WTC11 (cell line): Measurements from ENCODE around the gene INAFM2. TPM values are rescaled to one million over a fixed set of nuclear protein-coding genes. Genes with fewer than 3 reads are reported as not detected.

Experiments
- ATAC-seq: fragments of 200-7000 bp; cut with Tn5 transposase; 2 replicates; pipeline ENCODE4 v1.10.0; 2021; ENCODE audit warnings: mild to moderate bottlenecking, moderate library complexity
- CTCF ChIA-PET: fragments of 300-600 bp; sonication (Branson Sonifier 250); formaldehyde crosslinking; loops from one replicate; lab custom pipeline; 2021; ENCODE audit warnings: antibody characterized with exemption; lab: Charles Lee
- POLR2A ChIA-PET: fragments of 350-600 bp; sonication (Branson Sonifier 250); formaldehyde crosslinking; loops from one replicate; lab custom pipeline; 2021; ENCODE audit warnings: antibody characterized with exemption; lab: Charles Lee
- DNase-seq: peaks from one replicate; pipeline ENCODE4 v3.0.0; 2021; ENCODE audit warnings: low spot score
- H3K27ac Mint-ChIP-seq: 2 replicates; pipeline ENCODE4 v1.8.0; 2021; ENCODE audit warnings: mixed read lengths
- H3K27me3 Mint-ChIP-seq: 2 replicates; pipeline ENCODE4 v1.8.0; 2021; ENCODE audit warnings: low read depth, mild to moderate bottlenecking, moderate library complexity, mixed read lengths
- H3K36me3 Mint-ChIP-seq: 2 replicates; pipeline ENCODE4 v1.8.0; 2021; ENCODE audit warnings: mixed read lengths
- H3K4me1 Mint-ChIP-seq: 2 replicates; pipeline ENCODE4 v1.8.0; 2022; ENCODE audit warnings: mixed read lengths
- H3K4me3 Mint-ChIP-seq: 2 replicates; pipeline ENCODE4 v1.8.0; 2021; ENCODE audit warnings: mild to moderate bottlenecking, moderate library complexity, mixed read lengths
- H3K9me3 Mint-ChIP-seq: 2 replicates; pipeline ENCODE4 v1.8.0; 2021; ENCODE audit warnings: mixed read lengths
- ATF3 ChIP-seq: sonication (generic); formaldehyde crosslinking; conservative IDR thresholded peaks from 2 replicates; pipeline ENCODE4 v1.8.1; 2022; ENCODE audit warnings: mild to moderate bottlenecking, missing genetic modification reagents
- ATF6 ChIP-seq: sonication (generic); formaldehyde crosslinking; IDR thresholded peaks from 2 replicates; pipeline ENCODE4 v1.8.1; 2023; ENCODE audit warnings: mild to moderate bottlenecking, missing genetic modification reagents
- CBFB ChIP-seq: sonication (generic); formaldehyde crosslinking; IDR thresholded peaks from 2 replicates; pipeline ENCODE4 v1.8.1; 2022; ENCODE audit warnings: mild to moderate bottlenecking, low read depth, missing genetic modification reagents
- CDX4 ChIP-seq: fragments of 250-450 bp; sonication (Bioruptor Pico); IDR thresholded peaks from 2 replicates; pipeline ENCODE4 v1.9.0; 2021; ENCODE audit warnings: moderate library complexity, mild to moderate bottlenecking, inconsistent platforms, borderline replicate concordance
- CTCF ChIP-seq: fragments of 200-600 bp; IDR thresholded peaks from 2 replicates; pipeline ENCODE4 v1.8.0; 2022; ENCODE audit warnings: antibody characterized with exemption
- ELF4 ChIP-seq: sonication (generic); formaldehyde crosslinking; IDR thresholded peaks from 2 replicates; pipeline ENCODE4 v1.8.1; 2022; ENCODE audit warnings: low read depth, mild to moderate bottlenecking, moderate library complexity, missing genetic modification reagents
- FOXP4 ChIP-seq: sonication (generic); formaldehyde crosslinking; IDR thresholded peaks from 2 replicates; pipeline ENCODE4 v1.8.0; 2022; ENCODE audit warnings: mild to moderate bottlenecking, missing genetic modification reagents
- GRHL2 ChIP-seq: fragments of 250-450 bp; sonication (Bioruptor Pico); IDR thresholded peaks from 2 replicates; pipeline ENCODE4 v1.8.0; 2022; ENCODE audit warnings: mild to moderate bottlenecking, moderate library complexity; ENCODE audit not compliant: insufficient replicate concordance, severe bottlenecking
- IRF1 ChIP-seq: sonication (generic); formaldehyde crosslinking; IDR thresholded peaks from 2 replicates; pipeline ENCODE4 v1.8.0; 2023; ENCODE audit warnings: missing genetic modification reagents
- IRF2 ChIP-seq: sonication (generic); formaldehyde crosslinking; IDR thresholded peaks from 2 replicates; pipeline ENCODE4 v1.8.0; 2022; ENCODE audit warnings: low read depth, missing genetic modification reagents, borderline replicate concordance
- JUN ChIP-seq: sonication (generic); formaldehyde crosslinking; IDR thresholded peaks from 2 replicates; pipeline ENCODE4 v1.8.0; 2023; ENCODE audit warnings: mild to moderate bottlenecking, missing genetic modification reagents
- KAT7 ChIP-seq: sonication (generic); formaldehyde crosslinking; IDR thresholded peaks from 2 replicates; pipeline ENCODE4 v1.8.1; 2023; ENCODE audit warnings: missing genetic modification reagents, mild to moderate bottlenecking, borderline replicate concordance
- MLX ChIP-seq: sonication (generic); formaldehyde crosslinking; IDR thresholded peaks from 2 replicates; pipeline ENCODE4 v1.8.1; 2023; ENCODE audit warnings: mild to moderate bottlenecking, missing genetic modification reagents, moderate library complexity
- MXD4 ChIP-seq: fragments of 250-450 bp; sonication (Bioruptor Pico); IDR thresholded peaks from 2 replicates; pipeline ENCODE4 v1.8.0; 2021; ENCODE audit warnings: mild to moderate bottlenecking, moderate library complexity, borderline replicate concordance
- MYBL2 ChIP-seq: sonication (generic); formaldehyde crosslinking; IDR thresholded peaks from 2 replicates; pipeline ENCODE4 v1.8.1; 2023; ENCODE audit warnings: mild to moderate bottlenecking, moderate library complexity, missing genetic modification reagents
- NFATC4 ChIP-seq: fragments of 250-450 bp; sonication (Bioruptor Pico); IDR thresholded peaks from 2 replicates; pipeline ENCODE4 v1.9.0; 2021; ENCODE audit warnings: mild to moderate bottlenecking
- NR3C1 ChIP-seq: sonication (generic); formaldehyde crosslinking; conservative IDR thresholded peaks from 2 replicates; pipeline ENCODE4 v1.8.1; 2023; ENCODE audit warnings: low read depth, mild to moderate bottlenecking, missing genetic modification reagents
- OVOL2 ChIP-seq: fragments of 250-450 bp; sonication (Bioruptor Pico); IDR thresholded peaks from 2 replicates; pipeline ENCODE4 v1.9.0; 2021; ENCODE audit warnings: mild to moderate bottlenecking, borderline replicate concordance
- PREB ChIP-seq: sonication (generic); formaldehyde crosslinking; IDR thresholded peaks from 2 replicates; pipeline ENCODE4 v1.8.1; 2022; ENCODE audit warnings: mild to moderate bottlenecking, missing genetic modification reagents, moderate library complexity, borderline replicate concordance
- RELA ChIP-seq: sonication (generic); formaldehyde crosslinking; IDR thresholded peaks from 2 replicates; pipeline ENCODE4 v1.8.1; 2022; ENCODE audit warnings: missing genetic modification reagents, mild to moderate bottlenecking, borderline replicate concordance
- SMAD3 ChIP-seq: sonication (generic); formaldehyde crosslinking; IDR thresholded peaks from 2 replicates; pipeline ENCODE4 v1.8.0; 2022; ENCODE audit warnings: missing genetic modification reagents, mild to moderate bottlenecking, borderline replicate concordance
- SP1 ChIP-seq: sonication (generic); formaldehyde crosslinking; conservative IDR thresholded peaks from 2 replicates; pipeline ENCODE4 v1.8.1; 2022; ENCODE audit warnings: missing genetic modification reagents
- ZNF121 ChIP-seq: sonication (generic); formaldehyde crosslinking; IDR thresholded peaks from 2 replicates; pipeline ENCODE4 v1.8.0; 2023; ENCODE audit warnings: missing genetic modification reagents
- ZNF219 ChIP-seq: sonication (generic); formaldehyde crosslinking; IDR thresholded peaks from 2 replicates; pipeline ENCODE4 v1.8.0; 2023; ENCODE audit warnings: missing genetic modification reagents, mild to moderate bottlenecking, borderline replicate concordance
- ZNF671 ChIP-seq: fragments of 250-450 bp; sonication (Bioruptor Pico); IDR thresholded peaks from 2 replicates; pipeline ENCODE4 v1.8.0; 2021; ENCODE audit warnings: mild to moderate bottlenecking
- total RNA-seq: library from RNA; stranded (reverse); gene quantifications from 3 replicates; pipeline ENCODE4 v1.2.3, GENCODE V29; 2021

INAFM2 gene
- total RNA-seq, 1 experiment from 2014 or later, result 34.2 TPM

GRCh38 chr15:40352281-40352901, 28.9 kb downstream of the INAFM2 start:
- no peak for ATAC-seq
- no peak overlapping the region for H3K27ac Mint-ChIP-seq
- H3K4me3 Mint-ChIP-seq, result no peak overlapping the region
- no peak for TF ChIP-seq RELA (CRISPR knock-in tag)
- TF ChIP-seq ATF6, result no peak
- TF ChIP-seq NR3C1, result no peak
- no peak for TF ChIP-seq ZNF121 (CRISPR knock-in tag)
- no peak for TF ChIP-seq MXD4 (CRISPR knock-in tag)
- TF ChIP-seq FOXP4 (CRISPR knock-in tag), result no peak
- TF ChIP-seq SP1 (CRISPR knock-in tag), result no peak
- no peak for TF ChIP-seq JUN
- no peak for TF ChIP-seq MLX (CRISPR knock-in tag)
- TF ChIP-seq CBFB, result no peak
- TF ChIP-seq OVOL2 (CRISPR knock-in tag), result no peak
- no peak for TF ChIP-seq CDX4 (CRISPR knock-in tag)
- no peak for TF ChIP-seq SMAD3 (CRISPR knock-in tag)
- TF ChIP-seq ZNF671 (CRISPR knock-in tag), result no peak
- TF ChIP-seq, all 79 proteins: peak for 0
- Mint-ChIP-seq H3K4me1 (peaks cover 24% of the 10 kb centered on the region), H3K9me3 (no peaks in the 10 kb centered on the region), H3K36me3 (no peaks in the 10 kb centered on the region), H3K27me3 (peaks cover 16% of the 10 kb centered on the region)
- no peak for DNase-seq
- CTCF ChIA-PET, result interaction anchor here (0.8 to 7.2 kb wide), 7 partner anchors 9 to 116 kb away, joined by 3 to 63 read pairs (median 5); partner anchors contain the start of genes CCDC9B and IVD
- POLR2A ChIA-PET, result no interaction called here

- POLR2A ChIA-PET, result no interaction called here
- Mint-ChIP-seq H3K36me3 (no peaks in the 10 kb centered on the region), H3K27ac (no peak overlapping the region), H3K9me3 (no peaks in the 10 kb centered on the region), H3K27me3 (peaks cover 18% of the 10 kb centered on the region), H3K4me3 (no peak overlapping the region), H3K4me1 (peaks cover 26% of the 10 kb centered on the region)
- TF ChIP-seq GRHL2 (CRISPR knock-in tag), result no peak
- TF ChIP-seq ZNF219 (CRISPR knock-in tag), result no peak
- no peak for TF ChIP-seq ELF4 (CRISPR knock-in tag)
- TF ChIP-seq IRF2, result no peak
- TF ChIP-seq MYBL2 (CRISPR knock-in tag), result no peak
- no peak for TF ChIP-seq NFATC4
- TF ChIP-seq PREB (CRISPR knock-in tag), result no peak
- TF ChIP-seq KAT7 (CRISPR knock-in tag), result no peak
- no peak for TF ChIP-seq CBFB
- TF ChIP-seq IRF1, result no peak
- no peak for TF ChIP-seq ATF3 (CRISPR knock-in tag)
- no peak for TF ChIP-seq CTCF
- ATAC-seq (no peak), DNase-seq (no peak)
- CTCF ChIA-PET, result interaction anchor here (0.9 to 7.2 kb wide), 8 partner anchors 10 to 31 kb away, joined by 3 to 63 read pairs (median 4); partner anchors contain the start of gene CCDC9B
Observed at GRCh38 chr15:40353697-40354096, 30.2 kb downstream of the INAFM2 start.
